ENCODE measurements around the gene PPFIBP2.
A peak's percentile ranks its signal among the peaks of the same experiment; 100 is the strongest.

PPFIBP2 gene

DNA sequence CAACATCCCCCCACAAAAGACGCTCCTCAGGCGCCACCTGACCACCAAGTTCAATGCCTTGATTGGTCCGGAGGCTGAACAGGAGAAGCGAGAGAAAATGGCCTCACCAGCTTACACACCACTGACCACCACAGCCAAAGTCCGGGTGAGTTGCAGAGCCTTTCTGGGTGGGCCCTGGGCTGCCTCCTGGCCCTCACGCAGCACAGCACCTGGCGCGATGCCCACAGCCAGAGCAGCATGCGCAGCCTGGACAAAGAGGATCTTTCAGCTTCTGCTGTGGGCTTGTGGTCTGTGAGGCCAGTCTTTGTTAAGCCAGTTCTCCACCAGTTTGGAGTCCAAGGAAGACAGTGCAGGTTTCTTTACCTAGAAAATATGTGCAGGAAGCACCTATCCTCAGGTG, 137.9 kb downstream of the PPFIBP2 start:
- TF ChIP-seq ZNF70 (CRISPR knock-in tag; IDR thresholded peaks at IDR 0.05) (no peak), BACH2 (CRISPR knock-in tag; IDR thresholded peaks at IDR 0.05; ENCODE audit: borderline replicate concordance) (no peak), ISL1 (CRISPR knock-in tag; IDR thresholded peaks at IDR 0.05) (no peak), ZC3H10 (CRISPR knock-in tag; IDR thresholded peaks at IDR 0.05) (no peak), ZNF8 (CRISPR knock-in tag; IDR thresholded peaks at IDR 0.05) (no peak), PPARA (CRISPR knock-in tag; IDR thresholded peaks at IDR 0.05; ENCODE audit: borderline replicate concordance) (no peak), SNAI2 (CRISPR knock-in tag; IDR thresholded peaks at IDR 0.05) (no peak), ZFP3 (CRISPR knock-in tag; IDR thresholded peaks at IDR 0.05) (no peak), CSDC2 (CRISPR knock-in tag; IDR thresholded peaks at IDR 0.05) (no peak)
- TF ChIP-seq, protein P1, sequence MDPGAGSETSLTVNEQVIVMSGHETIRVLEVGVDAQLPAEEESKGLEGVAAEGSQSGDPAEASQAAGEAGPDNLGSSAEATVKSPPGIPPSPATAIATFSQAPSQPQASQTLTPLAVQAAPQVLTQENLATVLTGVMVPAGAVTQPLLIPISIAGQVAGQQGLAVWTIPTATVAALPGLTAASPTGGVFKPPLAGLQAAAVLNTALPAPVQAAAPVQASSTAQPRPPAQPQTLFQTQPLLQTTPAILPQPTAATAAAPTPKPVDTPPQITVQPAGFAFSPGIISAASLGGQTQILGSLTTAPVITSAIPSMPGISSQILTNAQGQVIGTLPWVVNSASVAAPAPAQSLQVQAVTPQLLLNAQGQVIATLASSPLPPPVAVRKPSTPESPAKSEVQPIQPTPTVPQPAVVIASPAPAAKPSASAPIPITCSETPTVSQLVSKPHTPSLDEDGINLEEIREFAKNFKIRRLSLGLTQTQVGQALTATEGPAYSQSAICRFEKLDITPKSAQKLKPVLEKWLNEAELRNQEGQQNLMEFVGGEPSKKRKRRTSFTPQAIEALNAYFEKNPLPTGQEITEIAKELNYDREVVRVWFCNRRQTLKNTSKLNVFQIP (CRISPR knock-in tag; IDR thresholded peaks at IDR 0.05; ENCODE audit: borderline replicate concordance, low read depth) = no peak
- TF ChIP-seq, protein P2, sequence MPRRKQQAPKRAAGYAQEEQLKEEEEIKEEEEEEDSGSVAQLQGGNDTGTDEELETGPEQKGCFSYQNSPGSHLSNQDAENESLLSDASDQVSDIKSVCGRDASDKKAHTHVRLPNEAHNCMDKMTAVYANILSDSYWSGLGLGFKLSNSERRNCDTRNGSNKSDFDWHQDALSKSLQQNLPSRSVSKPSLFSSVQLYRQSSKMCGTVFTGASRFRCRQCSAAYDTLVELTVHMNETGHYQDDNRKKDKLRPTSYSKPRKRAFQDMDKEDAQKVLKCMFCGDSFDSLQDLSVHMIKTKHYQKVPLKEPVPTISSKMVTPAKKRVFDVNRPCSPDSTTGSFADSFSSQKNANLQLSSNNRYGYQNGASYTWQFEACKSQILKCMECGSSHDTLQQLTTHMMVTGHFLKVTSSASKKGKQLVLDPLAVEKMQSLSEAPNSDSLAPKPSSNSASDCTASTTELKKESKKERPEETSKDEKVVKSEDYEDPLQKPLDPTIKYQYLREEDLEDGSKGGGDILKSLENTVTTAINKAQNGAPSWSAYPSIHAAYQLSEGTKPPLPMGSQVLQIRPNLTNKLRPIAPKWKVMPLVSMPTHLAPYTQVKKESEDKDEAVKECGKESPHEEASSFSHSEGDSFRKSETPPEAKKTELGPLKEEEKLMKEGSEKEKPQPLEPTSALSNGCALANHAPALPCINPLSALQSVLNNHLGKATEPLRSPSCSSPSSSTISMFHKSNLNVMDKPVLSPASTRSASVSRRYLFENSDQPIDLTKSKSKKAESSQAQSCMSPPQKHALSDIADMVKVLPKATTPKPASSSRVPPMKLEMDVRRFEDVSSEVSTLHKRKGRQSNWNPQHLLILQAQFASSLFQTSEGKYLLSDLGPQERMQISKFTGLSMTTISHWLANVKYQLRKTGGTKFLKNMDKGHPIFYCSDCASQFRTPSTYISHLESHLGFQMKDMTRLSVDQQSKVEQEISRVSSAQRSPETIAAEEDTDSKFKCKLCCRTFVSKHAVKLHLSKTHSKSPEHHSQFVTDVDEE (CRISPR knock-in tag; IDR thresholded peaks at IDR 0.05) = no peak
- TF ChIP-seq, protein P3, sequence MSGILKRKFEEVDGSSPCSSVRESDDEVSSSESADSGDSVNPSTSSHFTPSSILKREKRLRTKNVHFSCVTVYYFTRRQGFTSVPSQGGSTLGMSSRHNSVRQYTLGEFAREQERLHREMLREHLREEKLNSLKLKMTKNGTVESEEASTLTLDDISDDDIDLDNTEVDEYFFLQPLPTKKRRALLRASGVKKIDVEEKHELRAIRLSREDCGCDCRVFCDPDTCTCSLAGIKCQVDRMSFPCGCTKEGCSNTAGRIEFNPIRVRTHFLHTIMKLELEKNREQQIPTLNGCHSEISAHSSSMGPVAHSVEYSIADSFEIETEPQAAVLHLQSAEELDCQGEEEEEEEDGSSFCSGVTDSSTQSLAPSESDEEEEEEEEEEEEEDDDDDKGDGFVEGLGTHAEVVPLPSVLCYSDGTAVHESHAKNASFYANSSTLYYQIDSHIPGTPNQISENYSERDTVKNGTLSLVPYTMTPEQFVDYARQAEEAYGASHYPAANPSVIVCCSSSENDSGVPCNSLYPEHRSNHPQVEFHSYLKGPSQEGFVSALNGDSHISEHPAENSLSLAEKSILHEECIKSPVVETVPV (CRISPR knock-in tag; IDR thresholded peaks at IDR 0.05) = no peak
- TF ChIP-seq, protein P4, sequence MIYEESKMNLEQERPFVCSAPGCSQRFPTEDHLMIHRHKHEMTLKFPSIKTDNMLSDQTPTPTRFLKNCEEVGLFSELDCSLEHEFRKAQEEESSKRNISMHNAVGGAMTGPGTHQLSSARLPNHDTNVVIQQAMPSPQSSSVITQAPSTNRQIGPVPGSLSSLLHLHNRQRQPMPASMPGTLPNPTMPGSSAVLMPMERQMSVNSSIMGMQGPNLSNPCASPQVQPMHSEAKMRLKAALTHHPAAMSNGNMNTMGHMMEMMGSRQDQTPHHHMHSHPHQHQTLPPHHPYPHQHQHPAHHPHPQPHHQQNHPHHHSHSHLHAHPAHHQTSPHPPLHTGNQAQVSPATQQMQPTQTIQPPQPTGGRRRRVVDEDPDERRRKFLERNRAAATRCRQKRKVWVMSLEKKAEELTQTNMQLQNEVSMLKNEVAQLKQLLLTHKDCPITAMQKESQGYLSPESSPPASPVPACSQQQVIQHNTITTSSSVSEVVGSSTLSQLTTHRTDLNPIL (CRISPR knock-in tag; IDR thresholded peaks at IDR 0.05; ENCODE audit: low read depth) = no peak
- no peak for ATAC-seq

DNA sequence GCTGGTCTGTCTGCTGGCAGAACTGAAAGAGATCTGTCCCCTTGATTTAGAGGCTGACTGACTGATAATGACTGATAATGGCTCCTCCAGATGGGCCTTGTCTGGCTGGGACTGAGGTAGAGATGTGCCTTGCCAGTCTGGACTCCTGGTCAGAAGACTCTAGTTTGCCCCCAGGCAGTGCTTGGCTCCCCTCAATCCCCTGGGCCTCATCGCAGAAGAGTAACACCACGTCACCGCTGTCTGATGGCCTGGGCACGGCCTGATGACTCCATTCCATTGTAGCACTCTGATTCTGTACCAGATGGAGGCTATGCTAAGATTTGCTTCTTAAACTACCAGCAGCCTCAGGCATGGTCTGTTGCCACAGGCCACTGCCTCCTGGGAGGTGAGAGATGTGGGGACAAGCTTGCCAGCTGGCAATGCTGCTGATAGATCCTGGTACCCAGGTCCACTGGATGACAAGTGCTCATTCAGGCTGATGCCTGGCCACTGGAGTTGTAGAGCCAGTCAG, 140.5 kb downstream of the PPFIBP2 start:
- no peak; the same call in 2 of the 3 replicates for ATAC-seq
- TF ChIP-seq, protein P2 (CRISPR knock-in tag; IDR thresholded peaks at IDR 0.05) = peak; percentile 77
- TF ChIP-seq TCF4 (CRISPR knock-in tag; IDR thresholded peaks at IDR 0.05; ENCODE audit: borderline replicate concordance) (peak; percentile 73; the same call in 1 of the 2 replicates), PPARA (CRISPR knock-in tag; IDR thresholded peaks at IDR 0.05; ENCODE audit: borderline replicate concordance) (no peak)

DNA sequence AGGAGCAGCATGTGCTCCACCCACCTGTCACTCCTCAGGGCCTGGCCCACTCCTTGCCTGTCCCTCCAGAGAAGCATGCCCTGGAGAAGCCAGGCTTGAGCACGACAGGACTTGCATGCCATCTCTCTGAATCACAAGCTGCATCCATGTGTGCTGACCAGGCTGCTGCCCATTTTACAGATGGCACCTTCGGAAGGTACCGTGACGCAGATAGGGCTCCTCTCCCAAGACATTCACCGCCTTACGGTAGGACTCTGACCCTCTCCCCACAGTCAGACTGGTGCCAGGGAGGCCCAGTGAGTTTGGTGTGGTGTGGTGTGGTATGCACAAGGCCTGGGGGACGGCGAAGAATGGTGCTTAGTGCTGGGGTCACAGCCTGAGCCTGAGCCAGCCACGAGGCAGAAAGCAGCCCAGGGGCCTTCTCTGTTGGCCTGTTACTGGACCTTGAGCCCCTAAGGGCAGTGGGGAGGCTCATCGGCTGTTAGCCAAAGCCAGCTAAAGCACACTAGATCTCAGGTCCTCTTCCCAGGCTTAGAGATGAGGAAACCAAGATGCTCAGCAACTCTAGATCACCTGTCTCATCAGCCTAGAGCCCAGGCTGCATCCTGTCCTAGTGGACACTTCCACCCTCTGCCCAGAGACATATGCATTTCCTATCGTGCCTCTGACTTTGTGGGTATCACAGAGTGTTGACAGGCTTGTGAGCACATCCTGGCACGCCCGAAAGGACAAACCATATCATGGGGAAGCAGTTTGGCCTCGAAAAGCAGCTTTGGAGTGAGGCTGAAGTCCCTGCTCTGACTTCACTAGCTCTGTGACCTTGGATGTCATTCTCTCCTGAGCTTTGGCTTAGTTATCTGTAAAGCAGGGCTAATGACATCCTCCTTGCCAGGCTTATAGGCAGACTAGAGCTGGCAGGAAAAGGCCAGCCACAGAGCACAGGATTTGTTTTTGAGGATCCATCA, 141.7 kb downstream of the PPFIBP2 start:
- no peak for ATAC-seq
- TF ChIP-seq, protein P3 (CRISPR knock-in tag; IDR thresholded peaks at IDR 0.05) = no peak
- no peak for TF ChIP-seq ISL1 (CRISPR knock-in tag; IDR thresholded peaks at IDR 0.05)
- TF ChIP-seq, protein P1 (CRISPR knock-in tag; IDR thresholded peaks at IDR 0.05; ENCODE audit: borderline replicate concordance, low read depth) = no peak
- TF ChIP-seq BACH2 (CRISPR knock-in tag; IDR thresholded peaks at IDR 0.05; ENCODE audit: borderline replicate concordance) = no peak
- TF ChIP-seq OSR1 (CRISPR knock-in tag; IDR thresholded peaks at IDR 0.05) = no peak
- no peak for TF ChIP-seq ARNTL (CRISPR knock-in tag; IDR thresholded peaks at IDR 0.05; ENCODE audit: borderline replicate concordance, low read depth)
- TF ChIP-seq, protein P4 (CRISPR knock-in tag; IDR thresholded peaks at IDR 0.05; ENCODE audit: low read depth) = no peak
- no peak for TF ChIP-seq ESRRG (CRISPR knock-in tag; IDR thresholded peaks at IDR 0.05)
- TF ChIP-seq ZNF8 (CRISPR knock-in tag; IDR thresholded peaks at IDR 0.05) = no peak
- no peak for TF ChIP-seq ZFP3 (CRISPR knock-in tag; IDR thresholded peaks at IDR 0.05)

Measured in SK-N-SH treated with all-trans-retinoic acid at 6 μM for 48 hours (cell line).